ENCODE data around the gene IKZF3.
"Not testable (repeated sequence)": the region's sequence is repeated elsewhere in the genome, so short reads cannot be mapped to it uniquely, and the experiment has no call there.

Gene IKZF3

GRCh38 chr17:39765175-39765574, 98.9 kb downstream of the IKZF3 start:
- TF ChIP-seq CTCF (conservative IDR thresholded peaks at IDR 0.05) = no peak
- H3K27ac ChIP-seq = no peak overlapping the region

- not testable (repeated sequence) for H3K27ac ChIP-seq
These were observed 99.9 kb downstream of the IKZF3 start for GRCh38 chr17:39764171-39764570.

- H3K27ac ChIP-seq = no peak overlapping the region
- TF ChIP-seq CTCF (conservative IDR thresholded peaks at IDR 0.05) = no peak
These were observed 100.9 kb downstream of the IKZF3 start for GRCh38 chr17:39763051-39763820.

GRCh38 chr17:39761861-39762496, 102.1 kb downstream of the IKZF3 start:
- TF ChIP-seq CTCF (conservative IDR thresholded peaks at IDR 0.05) = no peak
- no peak overlapping the region for H3K27ac ChIP-seq

GRCh38 chr17:39759204-39759603, 104.9 kb downstream of the IKZF3 start:
- no peak for TF ChIP-seq CTCF (conservative IDR thresholded peaks at IDR 0.05)
- H3K27ac ChIP-seq = no peak overlapping the region

GRCh38 chr17:39757931-39758873, 105.9 kb downstream of the IKZF3 start:
- no peak for TF ChIP-seq CTCF (conservative IDR thresholded peaks at IDR 0.05)
- no peak overlapping the region for H3K27ac ChIP-seq

- no peak overlapping the region for H3K27ac ChIP-seq
- no peak for TF ChIP-seq CTCF (conservative IDR thresholded peaks at IDR 0.05)
These were observed 106.9 kb downstream of the IKZF3 start for GRCh38 chr17:39757176-39757662.

All from VCaP (cell line).